ENCODE measurements around the gene HABP2.

The HABP2 gene

GRCh38 chr10:113552701-113553100 lies at the start of gene HABP2:
HABP2 (plus strand) TSS chr10:113553053; CDS start chr10:113553122, 69 bp downstream.
- DNase-seq (ENCODE audit: low read depth, low spot score) = no peak

- no peak for DNase-seq (ENCODE audit: low read depth, low spot score)
Observed at GRCh38 chr10:113503930-113504329, 48.9 kb upstream of the HABP2 start.

- no peak for DNase-seq (ENCODE audit: low read depth, low spot score)
Observed at GRCh38 chr10:113504423-113504822, 48.4 kb upstream of the HABP2 start.

GRCh38 chr10:113506476-113506875 lies 46.4 kb upstream of the HABP2 start:
- no peak for DNase-seq (ENCODE audit: low read depth, low spot score)

- DNase-seq (ENCODE audit: low read depth, low spot score) = no peak
Observed at GRCh38 chr10:113511419-113511818, 41.4 kb upstream of the HABP2 start.

- DNase-seq (ENCODE audit: low read depth, low spot score) = no peak
Observed at GRCh38 chr10:113515161-113515560, 37.7 kb upstream of the HABP2 start.

GRCh38 chr10:113515601-113516000 lies 37.3 kb upstream of the HABP2 start:
- no peak for DNase-seq (ENCODE audit: low read depth, low spot score)

GRCh38 chr10:113516061-113516460 lies 36.8 kb upstream of the HABP2 start:
- DNase-seq (ENCODE audit: low read depth, low spot score) = no peak

- DNase-seq (ENCODE audit: low read depth, low spot score) = no peak
Observed at GRCh38 chr10:113517165-113517900, 35.5 kb upstream of the HABP2 start.

GRCh38 chr10:113517901-113518260 lies 35.0 kb upstream of the HABP2 start:
- no peak for DNase-seq (ENCODE audit: low read depth, low spot score)

- DNase-seq (ENCODE audit: low read depth, low spot score) = no peak
Observed at GRCh38 chr10:113518415-113518814, 34.4 kb upstream of the HABP2 start.

GRCh38 chr10:113518816-113519591 lies 33.8 kb upstream of the HABP2 start:
- DNase-seq (ENCODE audit: low read depth, low spot score) = no peak

GRCh38 chr10:113519681-113520115 lies 33.2 kb upstream of the HABP2 start:
- no peak for DNase-seq (ENCODE audit: low read depth, low spot score)

- DNase-seq (ENCODE audit: low read depth, low spot score) = no peak
Observed at GRCh38 chr10:113520261-113520660, 32.6 kb upstream of the HABP2 start.

- DNase-seq (ENCODE audit: low read depth, low spot score) = no peak
Observed at GRCh38 chr10:113520690-113521474, 32.0 kb upstream of the HABP2 start.

GRCh38 chr10:113521475-113521795 lies 31.4 kb upstream of the HABP2 start:
- DNase-seq (ENCODE audit: low read depth, low spot score) = no peak

- no peak for DNase-seq (ENCODE audit: low read depth, low spot score)
Observed at GRCh38 chr10:113522460-113522859, 30.4 kb upstream of the HABP2 start.

- no peak for DNase-seq (ENCODE audit: low read depth, low spot score)
Observed at GRCh38 chr10:113523071-113523470, 29.8 kb upstream of the HABP2 start.

- DNase-seq (ENCODE audit: low read depth, low spot score) = no peak
Observed at GRCh38 chr10:113523628-113524027, 29.2 kb upstream of the HABP2 start.

- DNase-seq (ENCODE audit: low read depth, low spot score) = no peak
Observed at GRCh38 chr10:113524120-113524519, 28.7 kb upstream of the HABP2 start.

- no peak for DNase-seq (ENCODE audit: low read depth, low spot score)
Observed at GRCh38 chr10:113524539-113525490, 28.0 kb upstream of the HABP2 start.
